SK-N-SH (cell line): Measurements from ENCODE around the gene SEMA3F. TPM values are rescaled to one million over a fixed set of nuclear protein-coding genes. Genes with fewer than 3 reads are reported as not detected.

Source experiments
- CTCF ChIA-PET: fragments of 300-600, 350-600 bp; formaldehyde crosslinking; extraction: SDS; loops from one replicate; lab custom pipeline; 2021; lab: Yijun Ruan, JAX
- POLR2A ChIA-PET: fragments of 350-600 bp; sonication (Branson Sonifier 250); formaldehyde crosslinking; extraction: SDS; loops from one replicate; lab custom pipeline; 2020; ENCODE audit warnings: antibody characterized with exemption, inconsistent platforms; lab: Yijun Ruan, JAX
- DNase-seq: peaks from one replicate; pipeline ENCODE4 v3.0.0; 2012
- H2AFZ ChIP-seq: fragments of 200-600 bp; sonication (generic); 2 replicates; pipeline ENCODE4 v1.8.1; 2016; ENCODE audit warnings: antibody characterized with exemption, mild to moderate bottlenecking, low read depth
- H3F3A ChIP-seq: fragments of 200-600 bp; sonication (generic); replicated peaks from 2 replicates; pipeline ENCODE3; 2016; ENCODE audit warnings: antibody characterized with exemption, mild to moderate bottlenecking; ENCODE audit not compliant: insufficient read depth
- H3K27ac ChIP-seq, 2 experiments: fragments of 200-500 bp in 1 of 2; fragments of 200-600 bp in 1 of 2; sonication (Bioruptor generic) in 1 of 2; sonication (generic), shearing (Covaris generic) in 1 of 2; 2 replicates each; pipeline versions ENCODE4 v1.5.1 to v1.6.1; 2014 to 2016; ENCODE audit warnings: low read depth in 2 of 2, inconsistent platforms in 1 of 2, low read length in 1 of 2, mild to moderate bottlenecking in 1 of 2, mixed read lengths in 1 of 2
- H3K27me3 ChIP-seq: fragments of 200-600 bp; sonication (generic), shearing (Covaris generic); 2 replicates; pipeline ENCODE4 v1.6.1; 2016; ENCODE audit warnings: mixed run types; ENCODE audit not compliant: insufficient read depth
- H3K36me3 ChIP-seq, 2 experiments: fragments of 200-500 bp in 1 of 2; fragments of 200-600 bp in 1 of 2; sonication (Bioruptor generic) in 1 of 2; sonication (generic) in 1 of 2; replicated peaks in 1 of 2; 2 replicates each; pipeline versions ENCODE3 to v1.5.1; 2014 to 2016; ENCODE audit warnings: low read length in 1 of 2, mild to moderate bottlenecking in 1 of 2; ENCODE audit not compliant: insufficient read depth in 2 of 2, control insufficient read depth in 1 of 2
- H3K4me1 ChIP-seq, 2 experiments: fragments of 200-500 bp in 1 of 2; fragments of 200-600 bp in 1 of 2; sonication (Bioruptor generic) in 1 of 2; sonication (generic), shearing (Covaris generic) in 1 of 2; 2 replicates each; pipeline versions ENCODE4 v1.5.1 to v1.6.1; 2014 to 2016; ENCODE audit warnings: low read depth in 1 of 2, low read length in 1 of 2, mixed run types in 1 of 2; ENCODE audit not compliant: insufficient read depth in 2 of 2, control insufficient read depth in 1 of 2
- H3K4me2 ChIP-seq: fragments of 200-600 bp; sonication (generic), shearing (Covaris generic); 2 replicates; pipeline ENCODE4 v1.6.1; 2017; ENCODE audit warnings: mixed run types
- H3K4me3 ChIP-seq, 2 experiments: fragments of 200-500 bp in 1 of 2; fragments of 200-600 bp in 1 of 2; sonication (Bioruptor generic) in 1 of 2; sonication (generic), shearing (Covaris generic) in 1 of 2; 2 replicates each; pipeline versions ENCODE4 v1.5.1 to v1.8.1; 2014 to 2016; ENCODE audit warnings: low read depth in 2 of 2, inconsistent platforms in 1 of 2, low read length in 1 of 2, mild to moderate bottlenecking in 1 of 2, mixed read lengths in 1 of 2, moderate library complexity in 1 of 2
- H3K79me2 ChIP-seq: fragments of 200-600 bp; sonication (generic); 2 replicates; pipeline ENCODE4 v1.8.1; 2017; ENCODE audit warnings: mild to moderate bottlenecking; ENCODE audit not compliant: insufficient read depth
- H3K9ac ChIP-seq: fragments of 200-600 bp; sonication (generic); 2 replicates; pipeline ENCODE4 v1.6.1; 2017; ENCODE audit warnings: mixed run types
- H3K9me2 ChIP-seq: fragments of 200-600 bp; sonication (generic); 2 replicates; pipeline ENCODE4 v1.6.1; 2017; ENCODE audit warnings: mixed run types
- H3K9me3 ChIP-seq: fragments of 200-600 bp; sonication (generic); 2 replicates; pipeline ENCODE4 v1.6.1; 2017; ENCODE audit warnings: mixed run types, mild to moderate bottlenecking, moderate library complexity
- H4K20me1 ChIP-seq: fragments of 200-600 bp; sonication (generic); 2 replicates; pipeline ENCODE4 v1.6.1; 2017; ENCODE audit warnings: mild to moderate bottlenecking, mixed run types; ENCODE audit not compliant: insufficient read depth
- ELF1 ChIP-seq: IDR thresholded peaks from 2 replicates; pipeline ENCODE4 v1.4.0; 2012
- EZH2phosphoT487 ChIP-seq: fragments of 200-600 bp; sonication (generic); IDR thresholded peaks from 2 replicates; pipeline ENCODE4 v1.6.1; 2017; ENCODE audit warnings: low read depth, mixed run types, mild to moderate bottlenecking, antibody characterized with exemption, moderate library complexity, borderline replicate concordance
- FOSL2 ChIP-seq: IDR thresholded peaks from 2 replicates; pipeline ENCODE4 v1.4.0; 2012; ENCODE audit warnings: low read depth, mild to moderate bottlenecking, moderate library complexity, borderline replicate concordance
- GABPA ChIP-seq: IDR thresholded peaks from 2 replicates; pipeline ENCODE4 v1.4.0; 2012; ENCODE audit warnings: low read depth, mild to moderate bottlenecking
- GATA2 ChIP-seq: sonication (generic); formaldehyde crosslinking; IDR thresholded peaks from 2 replicates; pipeline ENCODE4 v1.5.0; 2020; ENCODE audit warnings: mild to moderate bottlenecking, missing genetic modification reagents
- JUND ChIP-seq: IDR thresholded peaks from 2 replicates; pipeline ENCODE4 v1.4.0; 2012
- MEF2A ChIP-seq: IDR thresholded peaks from 2 replicates; pipeline ENCODE4 v1.4.0; 2012; ENCODE audit warnings: low read depth, borderline replicate concordance
- MXI1 ChIP-seq: IDR thresholded peaks from 2 replicates; pipeline ENCODE4 v1.6.1; 2012; ENCODE audit warnings: mild to moderate bottlenecking, low read depth, low read length, improper control_type of control experiment
- RCOR1 ChIP-seq: fragments of 150-350 bp; IDR thresholded peaks from 2 replicates; pipeline ENCODE4 v1.6.1; 2017; ENCODE audit warnings: antibody characterized with exemption, low read length
- RXRA ChIP-seq: IDR thresholded peaks from 2 replicates; pipeline ENCODE4 v1.4.0; 2012; ENCODE audit warnings: low read depth, mild to moderate bottlenecking, borderline replicate concordance
- SIN3A ChIP-seq: IDR thresholded peaks from 2 replicates; pipeline ENCODE4 v1.6.1; 2012; ENCODE audit warnings: low read depth, mild to moderate bottlenecking, low read length, moderate library complexity, borderline replicate concordance
- TAF1 ChIP-seq: IDR thresholded peaks from 2 replicates; pipeline ENCODE4 v1.6.1; 2012; ENCODE audit warnings: low read depth, mild to moderate bottlenecking, low read length, moderate library complexity, borderline replicate concordance
- TCF12 ChIP-seq: IDR thresholded peaks from 2 replicates; pipeline ENCODE4 v1.4.0; 2012
- TEAD4 ChIP-seq: IDR thresholded peaks from 2 replicates; pipeline ENCODE4 v1.4.0; 2012; ENCODE audit warnings: mild to moderate bottlenecking, borderline replicate concordance; ENCODE audit not compliant: insufficient read depth
- YY1 ChIP-seq: IDR thresholded peaks from 2 replicates; pipeline ENCODE4 v1.4.0; 2012; ENCODE audit warnings: low read depth, mild to moderate bottlenecking
- WGBS: methylation state at CpG from one replicate; pipeline ENCODE4 v1.1.6; 2017; ENCODE audit warnings: low lambda C conversion rate; 5-methylcytosine and 5-hydroxymethylcytosine counted together
- polyA plus RNA-seq, 3 experiments: library from polyadenylated mRNA; depleted of rRNA; stranded (reverse); fragments of >200 nt; gene quantifications; 2 replicates each; pipeline ENCODE4 v1.2.3, GENCODE V29; 2012
- TF ChIP-seq, protein P1 (sequence below): fragments of 200-600 bp; sonication (generic); IDR thresholded peaks from 2 replicates; pipeline ENCODE4 v1.6.1; 2017; ENCODE audit warnings: antibody characterized with exemption, mild to moderate bottlenecking, moderate library complexity
- TF ChIP-seq, protein P2 (sequence below): IDR thresholded peaks from 2 replicates; pipeline ENCODE4 v1.4.0; 2012; ENCODE audit warnings: low read depth, borderline replicate concordance
- TF ChIP-seq, protein P3 (sequence below): IDR thresholded peaks from 2 replicates; pipeline ENCODE4 v1.4.0; 2012; ENCODE audit warnings: low read depth, borderline replicate concordance
- TF ChIP-seq, protein P4 (sequence below): fragments of 150-350 bp; IDR thresholded peaks from 2 replicates; pipeline ENCODE4 v1.6.1; 2017; ENCODE audit warnings: antibody characterized with exemption, low read length, low read depth, borderline replicate concordance

The SEMA3F gene
- polyA plus RNA-seq, 1 of the 3 experiments (the other 2 are of a cell fraction): 30.4 TPM

DNA sequence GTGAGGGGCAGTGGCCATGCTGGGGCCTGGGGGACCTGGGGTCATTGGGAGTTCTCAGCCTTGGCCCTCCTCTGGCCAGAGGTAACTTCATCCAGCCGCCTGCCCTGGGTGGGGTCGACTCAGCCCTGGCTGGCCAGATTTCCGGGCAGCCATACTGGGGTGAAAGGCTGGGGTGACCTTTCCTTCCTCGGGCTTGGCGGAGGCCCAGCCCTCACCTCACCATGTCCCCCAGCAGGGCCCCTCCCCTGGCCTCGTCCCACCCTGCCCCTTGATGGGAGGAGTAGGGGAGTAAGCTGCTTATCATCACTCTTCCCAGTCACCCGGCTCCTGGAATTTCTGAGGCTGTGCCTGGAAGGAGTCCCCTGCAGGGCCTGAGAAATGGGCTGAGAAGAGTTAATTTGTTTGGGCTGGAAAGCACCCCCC is 5.4 kb downstream of the SEMA3F start:
- H4K20me1 ChIP-seq: no peaks in the 10 kb centered on the region
- no peak overlapping the region for H2AFZ ChIP-seq
- H3K4me2 ChIP-seq: no peak overlapping the region
- H3K9me2 ChIP-seq: no peaks in the 10 kb centered on the region
- no peaks in the 10 kb centered on the region for H3K9me3 ChIP-seq
- peaks cover 31 to 58% of the 10 kb centered on the region in 2 experiments; a peak in 3 of 4 replicates for H3K4me1 ChIP-seq
- 78% methylated on average over 6 of the region's 7 CpGs for WGBS
- no peak for DNase-seq
- peaks cover 0 to 3% of the 10 kb centered on the region in 2 experiments for H3K36me3 ChIP-seq
- no peak overlapping the region for H3K4me3 ChIP-seq
- H3K27ac ChIP-seq: no peak overlapping the region
- peaks cover 18% of the 10 kb centered on the region for H3F3A ChIP-seq
- H3K79me2 ChIP-seq: peaks cover 25% of the 10 kb centered on the region
- H3K27me3 ChIP-seq: no peaks in the 10 kb centered on the region
- POLR2A ChIA-PET: no interaction called here
- H3K9ac ChIP-seq: no peak overlapping the region
- CTCF ChIA-PET: interaction anchor here (1.4 kb wide), 1 partner anchor 65 kb away, joined by 3 read pairs; no protein-coding TSS in a partner anchor
- no peak for TF ChIP-seq MEF2A
- no peak for TF ChIP-seq JUND
- TF ChIP-seq GABPA: no peak
- TF ChIP-seq, protein P1, sequence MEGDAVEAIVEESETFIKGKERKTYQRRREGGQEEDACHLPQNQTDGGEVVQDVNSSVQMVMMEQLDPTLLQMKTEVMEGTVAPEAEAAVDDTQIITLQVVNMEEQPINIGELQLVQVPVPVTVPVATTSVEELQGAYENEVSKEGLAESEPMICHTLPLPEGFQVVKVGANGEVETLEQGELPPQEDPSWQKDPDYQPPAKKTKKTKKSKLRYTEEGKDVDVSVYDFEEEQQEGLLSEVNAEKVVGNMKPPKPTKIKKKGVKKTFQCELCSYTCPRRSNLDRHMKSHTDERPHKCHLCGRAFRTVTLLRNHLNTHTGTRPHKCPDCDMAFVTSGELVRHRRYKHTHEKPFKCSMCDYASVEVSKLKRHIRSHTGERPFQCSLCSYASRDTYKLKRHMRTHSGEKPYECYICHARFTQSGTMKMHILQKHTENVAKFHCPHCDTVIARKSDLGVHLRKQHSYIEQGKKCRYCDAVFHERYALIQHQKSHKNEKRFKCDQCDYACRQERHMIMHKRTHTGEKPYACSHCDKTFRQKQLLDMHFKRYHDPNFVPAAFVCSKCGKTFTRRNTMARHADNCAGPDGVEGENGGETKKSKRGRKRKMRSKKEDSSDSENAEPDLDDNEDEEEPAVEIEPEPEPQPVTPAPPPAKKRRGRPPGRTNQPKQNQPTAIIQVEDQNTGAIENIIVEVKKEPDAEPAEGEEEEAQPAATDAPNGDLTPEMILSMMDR: no peak
- no peak for TF ChIP-seq ELF1
- TF ChIP-seq, protein P2, sequence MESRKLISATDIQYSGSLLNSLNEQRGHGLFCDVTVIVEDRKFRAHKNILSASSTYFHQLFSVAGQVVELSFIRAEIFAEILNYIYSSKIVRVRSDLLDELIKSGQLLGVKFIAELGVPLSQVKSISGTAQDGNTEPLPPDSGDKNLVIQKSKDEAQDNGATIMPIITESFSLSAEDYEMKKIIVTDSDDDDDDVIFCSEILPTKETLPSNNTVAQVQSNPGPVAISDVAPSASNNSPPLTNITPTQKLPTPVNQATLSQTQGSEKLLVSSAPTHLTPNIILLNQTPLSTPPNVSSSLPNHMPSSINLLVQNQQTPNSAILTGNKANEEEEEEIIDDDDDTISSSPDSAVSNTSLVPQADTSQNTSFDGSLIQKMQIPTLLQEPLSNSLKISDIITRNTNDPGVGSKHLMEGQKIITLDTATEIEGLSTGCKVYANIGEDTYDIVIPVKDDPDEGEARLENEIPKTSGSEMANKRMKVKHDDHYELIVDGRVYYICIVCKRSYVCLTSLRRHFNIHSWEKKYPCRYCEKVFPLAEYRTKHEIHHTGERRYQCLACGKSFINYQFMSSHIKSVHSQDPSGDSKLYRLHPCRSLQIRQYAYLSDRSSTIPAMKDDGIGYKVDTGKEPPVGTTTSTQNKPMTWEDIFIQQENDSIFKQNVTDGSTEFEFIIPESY: no peak
- TF ChIP-seq, protein P3, sequence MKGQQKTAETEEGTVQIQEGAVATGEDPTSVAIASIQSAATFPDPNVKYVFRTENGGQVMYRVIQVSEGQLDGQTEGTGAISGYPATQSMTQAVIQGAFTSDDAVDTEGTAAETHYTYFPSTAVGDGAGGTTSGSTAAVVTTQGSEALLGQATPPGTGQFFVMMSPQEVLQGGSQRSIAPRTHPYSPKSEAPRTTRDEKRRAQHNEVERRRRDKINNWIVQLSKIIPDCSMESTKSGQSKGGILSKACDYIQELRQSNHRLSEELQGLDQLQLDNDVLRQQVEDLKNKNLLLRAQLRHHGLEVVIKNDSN: no peak
- no peak for TF ChIP-seq SIN3A

DNA sequence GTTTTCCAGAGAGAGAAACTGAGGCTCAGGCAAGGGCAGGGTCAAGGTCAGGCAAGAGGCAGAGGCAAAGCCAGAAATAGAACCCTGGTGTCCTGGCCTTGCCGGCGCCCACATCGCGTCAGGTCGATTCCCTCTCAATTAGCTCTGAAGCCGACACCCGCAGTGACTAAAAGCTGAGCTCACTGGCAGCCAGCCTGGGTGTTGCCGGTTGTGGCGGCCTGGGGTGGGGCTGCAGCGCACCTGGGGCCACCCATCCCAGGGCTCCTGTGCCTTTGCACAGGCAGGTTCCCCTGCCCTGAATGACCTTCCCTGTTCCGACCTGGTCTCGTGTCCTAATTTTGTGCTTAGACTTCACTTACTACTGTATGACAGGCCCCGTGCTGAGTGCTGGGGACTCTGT is 6.2 kb downstream of the SEMA3F start:
- ChIA-PET CTCF (interaction anchor here (1.0 to 1.4 kb wide), 2 partner anchors 37 to 64 kb away, joined by 3 read pairs; no protein-coding TSS in a partner anchor), POLR2A (no interaction called here)
- WGBS: 90% methylated on average over 12 of the region's 13 CpGs
- peaks cover 18% of the 10 kb centered on the region for H3K79me2 ChIP-seq
- peaks cover 0 to 3% of the 10 kb centered on the region in 2 experiments for H3K36me3 ChIP-seq
- H3F3A ChIP-seq: peaks cover 18% of the 10 kb centered on the region
- DNase-seq: no peak
- H3K9me2 ChIP-seq: no peaks in the 10 kb centered on the region
- H3K9me3 ChIP-seq: no peaks in the 10 kb centered on the region
- H4K20me1 ChIP-seq: no peaks in the 10 kb centered on the region
- H3K4me2 ChIP-seq: no peak overlapping the region
- H2AFZ ChIP-seq: no peak overlapping the region
- no peaks in the 10 kb centered on the region for H3K27me3 ChIP-seq
- H3K4me3 ChIP-seq: no peak overlapping the region
- H3K4me1 ChIP-seq: peaks cover 29 to 58% of the 10 kb centered on the region in 2 experiments; a peak in 3 of 4 replicates
- no peak overlapping the region for H3K27ac ChIP-seq
- no peak overlapping the region for H3K9ac ChIP-seq
- TF ChIP-seq RCOR1 (no peak), YY1 (no peak), RXRA (no peak), EZH2phosphoT487 (no peak), SIN3A (no peak), TEAD4 (no peak), TAF1 (no peak), MXI1 (no peak), FOSL2 (no peak), TCF12 (no peak), GATA2 (no peak)
- TF ChIP-seq, protein P3: no peak
- TF ChIP-seq, protein P2: no peak
- TF ChIP-seq, protein P4, sequence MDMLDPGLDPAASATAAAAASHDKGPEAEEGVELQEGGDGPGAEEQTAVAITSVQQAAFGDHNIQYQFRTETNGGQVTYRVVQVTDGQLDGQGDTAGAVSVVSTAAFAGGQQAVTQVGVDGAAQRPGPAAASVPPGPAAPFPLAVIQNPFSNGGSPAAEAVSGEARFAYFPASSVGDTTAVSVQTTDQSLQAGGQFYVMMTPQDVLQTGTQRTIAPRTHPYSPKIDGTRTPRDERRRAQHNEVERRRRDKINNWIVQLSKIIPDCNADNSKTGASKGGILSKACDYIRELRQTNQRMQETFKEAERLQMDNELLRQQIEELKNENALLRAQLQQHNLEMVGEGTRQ: no peak
